Uterus (tissue), 4 donors: ENCODE data around the gene MTREX. TPM values are rescaled to one million over a fixed set of nuclear protein-coding genes. Genes with fewer than 3 reads are reported as not detected.

Experiments used
- DNase-seq, 2 donors: peaks; one replicate each; pipeline ENCODE4 v3.0.0-alpha.2; 2019 to 2020
- H3K27ac ChIP-seq, 2 donors: fragments of 200-600 bp; sonication (generic); 1 replicate in 1 of 2; 2 replicates in 1 of 2; pipeline ENCODE4 v1.5.1; 2016 to 2018
- H3K27me3 ChIP-seq, 2 donors: fragments of 200-600 bp; sonication (generic); one replicate each; pipeline ENCODE4 v1.5.1; 2018 to 2019; ENCODE audit warnings: control low read depth in 1 of 2
- H3K36me3 ChIP-seq, 2 donors: fragments of 200-600 bp; sonication (generic); one replicate each; pipeline ENCODE4 v1.5.1; 2019; ENCODE audit warnings: control low read depth in 1 of 2
- H3K4me1 ChIP-seq, 2 donors: fragments of 200-600 bp; sonication (generic); one replicate each; pipeline ENCODE4 v1.5.1; 2018 to 2019; ENCODE audit warnings: control low read depth in 1 of 2
- H3K4me3 ChIP-seq, 2 donors: fragments of 200-600 bp; sonication (generic); 1 replicate in 1 of 2; 2 replicates in 1 of 2; pipeline ENCODE4 v1.5.1; 2018 to 2019; ENCODE audit warnings: mild to moderate bottlenecking in 1 of 2
- H3K9me3 ChIP-seq, 2 donors: fragments of 200-600 bp; sonication (generic); one replicate each; pipeline ENCODE4 v1.5.1; 2019; ENCODE audit warnings: control low read depth in 1 of 2
- CTCF ChIP-seq, 4 experiments: fragments of 200-600 bp in 2 of 4; fragments of 450-650 bp in 2 of 4; sonication (generic) in 2 of 4; IDR thresholded peaks; one replicate each; pipeline ENCODE4 v1.5.1; 2016 to 2019; ENCODE audit warnings: antibody characterized with exemption in 4 of 4, mild to moderate bottlenecking in 2 of 4, moderate library complexity in 1 of 4
- POLR2A ChIP-seq, 2 donors: fragments of 450-650 bp; IDR thresholded peaks; one replicate each; pipeline ENCODE4 v1.6.1; 2016; ENCODE audit warnings: antibody characterized with exemption in 2 of 2, mild to moderate bottlenecking in 1 of 2, moderate library complexity in 1 of 2
- intact Hi-C: fragments of 100-400 bp; cut with DNase I; formaldehyde crosslinking; loops from one replicate; pipeline ENCODE4 v1.15.1; 2023; ENCODE audit warnings: low total_unique reads
- total RNA-seq, 4 donors: library from RNA; depleted of rRNA in 3 of 4; stranded (reverse); fragments of >200 nt in 3 of 4; gene quantifications; one replicate each; pipeline versions ENCODE4 v1.1.0 to v1.2.4, GENCODE V29; 2014 to 2023
- donor health status: DM: yes; HTN: yes; CAD: no.

Gene MTREX
- total RNA-seq, 4 donors from 2014 or later: 30.0 to 138 (median 59.2) TPM

- Histone ChIP-seq H3K9me3 (no peaks in the 10 kb centered on the region), H3K4me3 (no peak overlapping the region), H3K27ac (no peak overlapping the region), H3K4me1 (peaks cover 0 to 4% of the 10 kb centered on the region in 2 donors), H3K27me3 (no peaks in the 10 kb centered on the region), H3K36me3 (no peaks in the 10 kb centered on the region)
- intact Hi-C loops: no loop called here
- DNase-seq: no peak
- no peak for TF ChIP-seq CTCF (IDR thresholded peaks at IDR 0.05)
- TF ChIP-seq POLR2A (IDR thresholded peaks at IDR 0.05): no peak
These were observed 146.5 kb downstream of the MTREX start for GRCh38 chr5:55454282-55454681.

- intact Hi-C loops: no loop called here
- no peak for DNase-seq
- H3K4me3 ChIP-seq: no peak overlapping the region
These were observed 148.6 kb downstream of the MTREX start for GRCh38 chr5:55456216-55456895.

GRCh38 chr5:55459572-55459971 is 151.8 kb downstream of the MTREX start:
- no peak for DNase-seq
- Histone ChIP-seq H3K4me1 (peaks cover 0 to 4% of the 10 kb centered on the region in 2 donors), H3K27ac (no peak overlapping the region)

More at GRCh38 chr5:55456216-55456895, 148.6 kb downstream of the MTREX start:
- Histone ChIP-seq H3K9me3 (no peaks in the 10 kb centered on the region), H3K4me1 (peaks cover 0 to 4% of the 10 kb centered on the region in 2 donors), H3K27ac (no peak overlapping the region), H3K27me3 (no peaks in the 10 kb centered on the region), H3K36me3 (no peaks in the 10 kb centered on the region)
- TF ChIP-seq POLR2A (IDR thresholded peaks at IDR 0.05): no peak

GRCh38 chr5:55463613-55464012 is 155.8 kb downstream of the MTREX start:
- Histone ChIP-seq H3K4me1 (no peaks in the 10 kb centered on the region), H3K4me3 (no peak overlapping the region), H3K27me3 (no peaks in the 10 kb centered on the region), H3K9me3 (no peaks in the 10 kb centered on the region), H3K36me3 (no peaks in the 10 kb centered on the region), H3K27ac (no peak overlapping the region)
- intact Hi-C loops: no loop called here
- DNase-seq: no peak
- TF ChIP-seq POLR2A (IDR thresholded peaks at IDR 0.05): no peak
- no peak for TF ChIP-seq CTCF (IDR thresholded peaks at IDR 0.05)

More at GRCh38 chr5:55459572-55459971, 151.8 kb downstream of the MTREX start:
- TF ChIP-seq CTCF (IDR thresholded peaks at IDR 0.05) (no peak), POLR2A (IDR thresholded peaks at IDR 0.05) (no peak)
- intact Hi-C loops: no loop called here
- H3K27me3 ChIP-seq: no peaks in the 10 kb centered on the region
- H3K4me3 ChIP-seq: no peak overlapping the region
- no peaks in the 10 kb centered on the region for H3K9me3 ChIP-seq
- no peaks in the 10 kb centered on the region for H3K36me3 ChIP-seq

- Histone ChIP-seq H3K36me3 (no peaks in the 10 kb centered on the region), H3K27ac (peak overlapping the region; percentile 21 to 57), H3K4me1 (no peaks in the 10 kb centered on the region), H3K9me3 (no peaks in the 10 kb centered on the region), H3K27me3 (no peaks in the 10 kb centered on the region), H3K4me3 (no peak overlapping the region)
- no peak for TF ChIP-seq CTCF (IDR thresholded peaks at IDR 0.05)
- TF ChIP-seq POLR2A (IDR thresholded peaks at IDR 0.05): no peak
- DNase-seq: no peak
- intact Hi-C loops: no loop called here
These were observed 160.2 kb downstream of the MTREX start for GRCh38 chr5:55467862-55468551.
